GM12875 (cell line): ENCODE measurements around the gene POLRMT.

Experiments used
- H3K4me3 ChIP-seq: one replicate; pipeline ENCODE4 v1.5.1; 2011; ENCODE audit warnings: low read depth, low read length, control low read depth
- TF ChIP-seq, protein P1 (sequence below): IDR thresholded peaks from 2 replicates; pipeline ENCODE4 v1.5.1; 2011; ENCODE audit warnings: low read depth, mild to moderate bottlenecking, control low read depth, inconsistent platforms, low read length, moderate library complexity, borderline replicate concordance; ENCODE audit not compliant: insufficient read depth

POLRMT gene

DNA sequence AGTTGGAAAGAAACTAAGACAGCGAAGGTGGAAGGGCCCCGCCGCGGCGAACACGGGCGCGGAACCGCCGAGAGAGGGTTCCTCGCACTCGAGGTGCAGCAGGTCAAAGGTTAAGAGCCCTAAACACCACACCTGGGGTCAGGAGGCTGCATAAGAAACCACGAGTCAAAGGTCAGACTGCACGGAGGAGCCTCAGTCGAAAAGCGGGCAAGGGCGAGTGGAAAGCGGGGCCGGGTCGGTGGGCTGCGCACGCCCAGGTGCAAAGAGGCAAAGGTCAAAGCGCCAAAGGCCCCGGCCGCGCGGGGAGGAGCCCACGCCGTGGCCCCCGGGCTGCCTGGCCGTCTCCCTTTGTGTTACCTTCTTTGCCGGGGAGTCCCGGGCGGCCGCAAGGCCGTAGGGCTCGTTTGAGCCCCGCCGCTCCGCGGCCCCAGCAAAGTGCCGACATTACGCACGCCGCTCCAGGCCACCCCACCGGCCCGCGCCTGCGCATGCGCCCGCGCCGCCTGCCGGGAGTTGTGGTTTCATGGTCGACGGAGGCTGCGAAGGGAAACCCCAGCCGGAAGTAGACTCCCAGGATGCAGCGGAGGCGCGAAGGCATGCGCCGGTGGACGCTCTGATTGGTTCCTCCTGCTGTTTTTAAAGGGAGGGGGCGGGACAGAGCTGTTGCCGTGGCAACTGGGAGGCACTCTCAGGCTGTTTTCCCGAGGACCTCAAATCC, at the start of gene POLRMT:
Gene POLRMT, minus strand, starts transcription at position 470 of the 718 bp plus-strand sequence. Its CDS starts 25 bp downstream, at position 445.
- H3K4me3 ChIP-seq, result peak within 1 kb of the TSS; percentile 99
- TF ChIP-seq, protein P1, sequence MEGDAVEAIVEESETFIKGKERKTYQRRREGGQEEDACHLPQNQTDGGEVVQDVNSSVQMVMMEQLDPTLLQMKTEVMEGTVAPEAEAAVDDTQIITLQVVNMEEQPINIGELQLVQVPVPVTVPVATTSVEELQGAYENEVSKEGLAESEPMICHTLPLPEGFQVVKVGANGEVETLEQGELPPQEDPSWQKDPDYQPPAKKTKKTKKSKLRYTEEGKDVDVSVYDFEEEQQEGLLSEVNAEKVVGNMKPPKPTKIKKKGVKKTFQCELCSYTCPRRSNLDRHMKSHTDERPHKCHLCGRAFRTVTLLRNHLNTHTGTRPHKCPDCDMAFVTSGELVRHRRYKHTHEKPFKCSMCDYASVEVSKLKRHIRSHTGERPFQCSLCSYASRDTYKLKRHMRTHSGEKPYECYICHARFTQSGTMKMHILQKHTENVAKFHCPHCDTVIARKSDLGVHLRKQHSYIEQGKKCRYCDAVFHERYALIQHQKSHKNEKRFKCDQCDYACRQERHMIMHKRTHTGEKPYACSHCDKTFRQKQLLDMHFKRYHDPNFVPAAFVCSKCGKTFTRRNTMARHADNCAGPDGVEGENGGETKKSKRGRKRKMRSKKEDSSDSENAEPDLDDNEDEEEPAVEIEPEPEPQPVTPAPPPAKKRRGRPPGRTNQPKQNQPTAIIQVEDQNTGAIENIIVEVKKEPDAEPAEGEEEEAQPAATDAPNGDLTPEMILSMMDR, result no peak

DNA sequence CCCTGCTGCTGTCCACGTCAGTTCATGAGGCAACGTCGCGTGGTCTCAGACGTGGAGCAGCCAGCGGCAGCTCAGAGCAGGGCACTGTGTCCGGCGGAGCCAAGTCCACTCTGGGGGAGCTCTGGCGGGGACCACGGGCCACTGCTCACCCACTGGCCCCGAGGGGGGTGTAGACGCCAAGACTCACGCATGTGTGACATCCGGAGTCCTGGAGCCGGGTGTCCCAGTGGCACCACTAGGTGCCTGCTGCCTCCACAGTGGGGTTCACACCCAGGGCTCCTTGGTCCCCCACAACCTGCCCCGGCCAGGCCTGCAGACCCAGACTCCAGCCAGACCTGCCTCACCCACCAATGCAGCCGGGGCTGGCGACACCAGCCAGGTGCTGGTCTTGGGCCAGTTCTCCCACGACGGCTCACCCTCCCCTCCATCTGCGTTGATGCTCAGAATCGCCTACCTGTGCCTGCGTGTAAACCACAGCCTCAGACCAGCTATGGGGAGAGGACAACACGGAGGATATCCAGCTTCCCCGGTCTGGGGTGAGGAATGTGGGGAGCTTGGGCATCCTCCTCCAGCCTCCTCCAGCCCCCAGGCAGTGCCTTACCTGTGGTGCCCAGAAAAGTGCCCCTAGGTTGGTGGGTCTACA, 49.5 kb upstream of the POLRMT start:
- TF ChIP-seq, protein P1, result no peak

DNA sequence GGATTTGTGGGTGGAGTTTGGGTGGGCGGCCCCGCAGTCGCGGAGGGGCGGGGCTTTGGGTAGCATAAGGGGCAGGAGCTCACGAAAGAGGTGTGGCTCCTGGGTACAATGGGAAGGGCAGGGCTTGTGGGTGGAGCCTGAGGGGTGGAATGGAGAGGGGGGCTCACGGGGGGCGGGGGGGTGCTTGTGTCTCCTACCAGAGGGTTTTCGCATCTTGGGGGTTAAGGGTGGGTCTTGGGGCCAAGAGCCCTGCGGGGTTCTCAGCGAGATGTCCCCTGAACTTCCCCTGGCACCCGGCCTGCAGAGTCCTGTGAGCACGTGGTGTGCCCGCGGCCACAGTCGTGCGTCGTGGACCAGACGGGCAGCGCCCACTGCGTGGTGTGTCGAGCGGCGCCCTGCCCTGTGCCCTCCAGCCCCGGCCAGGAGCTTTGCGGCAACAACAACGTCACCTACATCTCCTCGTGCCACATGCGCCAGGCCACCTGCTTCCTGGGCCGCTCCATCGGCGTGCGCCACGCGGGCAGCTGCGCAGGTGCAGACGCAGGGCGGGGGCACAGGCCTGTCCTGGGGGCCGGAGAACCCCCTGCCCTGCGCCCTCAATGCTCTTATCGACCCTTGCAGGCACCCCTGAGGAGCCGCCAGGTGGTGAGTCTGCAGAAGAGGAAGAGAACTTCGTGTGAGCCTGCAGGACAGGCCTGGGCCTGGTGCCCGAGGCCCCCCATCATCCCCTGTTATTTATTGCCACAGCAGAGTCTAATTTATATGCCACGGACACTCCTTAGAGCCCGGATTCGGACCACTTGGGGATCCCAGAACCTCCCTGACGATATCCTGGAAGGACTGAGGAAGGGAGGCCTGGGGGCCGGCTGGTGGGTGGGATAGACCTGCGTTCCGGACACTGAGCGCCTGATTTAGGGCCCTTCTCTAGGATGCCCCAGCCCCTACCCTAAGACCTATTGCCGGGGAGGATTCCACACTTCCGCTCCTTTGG, 48.0 kb upstream of the POLRMT start:
- no peak overlapping the region for H3K4me3 ChIP-seq
- TF ChIP-seq, protein P1, result no peak

More for the DNA sequence above, 49.5 kb upstream of the POLRMT start:
- H3K4me3 ChIP-seq, result no peak overlapping the region

DNA sequence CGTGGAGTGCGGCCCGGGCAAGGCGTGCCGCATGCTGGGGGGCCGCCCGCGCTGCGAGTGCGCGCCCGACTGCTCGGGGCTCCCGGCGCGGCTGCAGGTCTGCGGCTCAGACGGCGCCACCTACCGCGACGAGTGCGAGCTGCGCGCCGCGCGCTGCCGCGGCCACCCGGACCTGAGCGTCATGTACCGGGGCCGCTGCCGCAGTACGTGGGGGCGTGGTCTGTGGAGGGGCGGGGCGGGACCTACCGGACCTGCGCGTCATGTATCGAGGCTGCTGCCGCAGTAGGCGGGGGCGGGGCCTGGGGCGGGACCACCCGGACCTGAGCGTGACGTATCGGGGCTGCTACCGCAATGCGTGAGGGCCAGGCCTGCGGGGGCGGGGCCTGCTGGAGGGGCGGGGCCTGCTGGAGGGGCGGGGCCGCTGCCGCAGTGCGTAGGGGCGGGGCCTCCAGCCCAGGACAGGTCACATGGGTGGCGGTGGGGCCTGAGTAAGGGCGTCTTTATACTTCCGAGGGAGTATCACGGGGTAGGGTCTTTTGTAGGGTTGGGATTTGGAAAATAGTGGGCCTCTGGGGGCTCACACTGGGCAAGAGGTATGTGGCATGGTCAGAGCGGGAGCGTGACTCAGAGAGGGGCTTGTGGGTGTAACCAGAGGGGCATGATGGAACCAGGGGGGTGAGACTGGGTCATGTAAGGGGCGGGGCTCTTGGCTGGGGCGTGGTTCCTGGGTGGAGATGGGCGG, 47.1 kb upstream of the POLRMT start:
- H3K4me3 ChIP-seq, result peak overlapping the region; percentile 78
- TF ChIP-seq, protein P1, result peak; percentile 70

DNA sequence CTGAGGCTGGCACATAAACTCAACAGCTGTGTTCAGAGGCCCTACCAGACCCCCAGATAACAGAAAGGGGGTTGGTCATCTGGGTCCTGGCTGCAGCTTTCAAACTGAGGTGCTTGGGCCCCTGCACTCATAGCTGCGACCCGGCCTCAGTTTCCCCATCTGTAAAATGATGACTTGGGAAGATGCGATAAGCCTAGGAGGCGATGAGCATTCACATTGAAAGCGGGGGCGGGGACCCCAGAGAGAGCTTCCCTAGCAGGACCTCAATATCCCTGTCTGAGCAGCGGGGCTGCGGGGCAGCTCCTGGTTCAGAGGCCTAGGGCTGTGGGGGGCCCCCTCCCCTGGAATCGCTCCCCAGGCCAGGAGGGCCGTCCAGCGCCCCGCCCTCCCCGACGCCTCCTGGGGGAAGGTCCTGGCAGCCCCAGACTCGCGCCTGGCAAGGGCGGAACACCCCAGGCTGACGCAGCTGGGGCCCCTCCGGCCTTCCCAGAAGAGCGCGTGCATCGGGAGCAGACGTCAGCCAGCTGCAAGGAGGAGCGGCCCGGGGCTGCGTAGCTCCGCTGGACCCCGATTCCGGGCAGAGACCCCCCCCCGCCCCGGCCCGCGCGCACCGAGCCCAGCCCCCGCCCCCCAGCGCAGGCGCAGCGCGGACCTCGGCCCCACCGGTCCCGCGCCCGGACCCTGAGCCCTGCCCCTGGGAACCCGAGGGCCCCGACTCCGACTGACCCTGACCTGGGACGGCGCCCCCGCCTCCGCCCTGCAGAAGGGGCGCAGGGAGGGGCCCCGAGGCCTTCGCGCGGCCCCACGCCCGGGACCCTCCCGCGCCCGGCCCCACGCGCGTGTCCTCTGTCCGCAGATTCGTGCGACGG, 46.3 kb upstream of the POLRMT start:
- TF ChIP-seq, protein P1, result no peak
- peak overlapping the region; percentile 78 for H3K4me3 ChIP-seq
